ENCODE measurements around the gene RBM34. TPM values are rescaled to one million over a fixed set of nuclear protein-coding genes. Genes with fewer than 3 reads are reported as not detected.

The RBM34 gene
- total RNA-seq, 6 experiments from 2014 or later: 16.6 to 37.7 (median 24.7) TPM

- intact Hi-C loops (cut with DNase I): no loop called here
- ATAC-seq: no peak
- peaks cover 0 to 37% (median 10%) of the 10 kb centered on the region in 4 donors for H3K36me3 ChIP-seq
- no peak overlapping the region for H3K4me3 ChIP-seq
- no peaks in the 10 kb centered on the region for H3K9me3 ChIP-seq
- H3K27ac ChIP-seq: no peak overlapping the region
- no peak for DNase-seq
- no peak for TF ChIP-seq POLR2A (IDR thresholded peaks at IDR 0.05)
- TF ChIP-seq, protein P1, sequence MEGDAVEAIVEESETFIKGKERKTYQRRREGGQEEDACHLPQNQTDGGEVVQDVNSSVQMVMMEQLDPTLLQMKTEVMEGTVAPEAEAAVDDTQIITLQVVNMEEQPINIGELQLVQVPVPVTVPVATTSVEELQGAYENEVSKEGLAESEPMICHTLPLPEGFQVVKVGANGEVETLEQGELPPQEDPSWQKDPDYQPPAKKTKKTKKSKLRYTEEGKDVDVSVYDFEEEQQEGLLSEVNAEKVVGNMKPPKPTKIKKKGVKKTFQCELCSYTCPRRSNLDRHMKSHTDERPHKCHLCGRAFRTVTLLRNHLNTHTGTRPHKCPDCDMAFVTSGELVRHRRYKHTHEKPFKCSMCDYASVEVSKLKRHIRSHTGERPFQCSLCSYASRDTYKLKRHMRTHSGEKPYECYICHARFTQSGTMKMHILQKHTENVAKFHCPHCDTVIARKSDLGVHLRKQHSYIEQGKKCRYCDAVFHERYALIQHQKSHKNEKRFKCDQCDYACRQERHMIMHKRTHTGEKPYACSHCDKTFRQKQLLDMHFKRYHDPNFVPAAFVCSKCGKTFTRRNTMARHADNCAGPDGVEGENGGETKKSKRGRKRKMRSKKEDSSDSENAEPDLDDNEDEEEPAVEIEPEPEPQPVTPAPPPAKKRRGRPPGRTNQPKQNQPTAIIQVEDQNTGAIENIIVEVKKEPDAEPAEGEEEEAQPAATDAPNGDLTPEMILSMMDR (IDR thresholded peaks at IDR 0.05): no peak
- H3K4me1 ChIP-seq: no peaks in the 10 kb centered on the region
- H3K27me3 ChIP-seq: no peaks in the 10 kb centered on the region
- 77% methylated on average over 8 of the region's 8 CpGs for WGBS (ENCODE audit: insufficient coverage, low coverage, low lambda C conversion rate, missing lambda C conversion rate)
Observed at GRCh38 chr1:235181561-235182245, 20.7 kb upstream of the RBM34 start.

GRCh38 chr1:235180916-235181460 lies 19.9 kb upstream of the RBM34 start:
- ATAC-seq: no peak
- WGBS (ENCODE audit: insufficient coverage, low coverage, low lambda C conversion rate, missing lambda C conversion rate): 90% methylated on average over 5 of the region's 5 CpGs
- Histone ChIP-seq H3K36me3 (peaks cover 0 to 41% (median 11%) of the 10 kb centered on the region in 4 donors), H3K9me3 (no peaks in the 10 kb centered on the region), H3K27me3 (no peaks in the 10 kb centered on the region), H3K4me3 (no peak overlapping the region), H3K4me1 (no peaks in the 10 kb centered on the region), H3K27ac (no peak overlapping the region)
- intact Hi-C loops (cut with DNase I): no loop called here
- TF ChIP-seq, protein P1 (IDR thresholded peaks at IDR 0.05): no peak
- no peak for DNase-seq

- ATAC-seq (no peak), DNase-seq (no peak)
- Histone ChIP-seq H3K36me3 (peaks cover 0 to 65% (median 26%) of the 10 kb centered on the region in 4 donors), H3K4me3 (no peak overlapping the region), H3K4me1 (no peaks in the 10 kb centered on the region), H3K9me3 (no peaks in the 10 kb centered on the region), H3K27me3 (no peaks in the 10 kb centered on the region), H3K27ac (no peak overlapping the region)
- intact Hi-C loops (cut with DNase I): no loop called here
- 95% methylated on average over 7 of the region's 7 CpGs for WGBS (ENCODE audit: insufficient coverage, low coverage, low lambda C conversion rate, missing lambda C conversion rate)
- TF ChIP-seq, protein P1 (IDR thresholded peaks at IDR 0.05): no peak
- TF ChIP-seq POLR2A (IDR thresholded peaks at IDR 0.05): no peak
Observed at GRCh38 chr1:235176486-235176885, 15.4 kb upstream of the RBM34 start.

GRCh38 chr1:235169986-235170385 lies 8.9 kb upstream of the RBM34 start:
- Histone ChIP-seq H3K27ac (no peak overlapping the region), H3K27me3 (no peaks in the 10 kb centered on the region), H3K4me1 (no peaks in the 10 kb centered on the region), H3K4me3 (no peak overlapping the region), H3K9me3 (no peaks in the 10 kb centered on the region), H3K36me3 (peaks cover 0 to 45% (median 18%) of the 10 kb centered on the region in 4 donors)
- intact Hi-C loops (cut with DNase I): no loop called here
- DNase-seq (no peak), ATAC-seq (no peak)
- TF ChIP-seq POLR2A (IDR thresholded peaks at IDR 0.05): no peak
- TF ChIP-seq, protein P1 (IDR thresholded peaks at IDR 0.05): no peak

Data from right lobe of liver (tissue), 6 donors.